Fibroblast of gingiva (primary cell): ENCODE results near the gene NR1D2.

Experiments
- DNase-seq: peaks from one replicate; pipeline ENCODE4 v3.0.0-alpha.2; 2011; ENCODE audit warnings: low read depth

Gene NR1D2

GRCh38 chr3:23966328-23966727 is 21.2 kb downstream of the NR1D2 start:
- peak; percentile 83 for DNase-seq

- peak; percentile 59 for DNase-seq
Observed at GRCh38 chr3:23968463-23969184, 23.5 kb downstream of the NR1D2 start.

- no peak for DNase-seq
Observed at GRCh38 chr3:23969393-23969792, 24.3 kb downstream of the NR1D2 start.

- no peak for DNase-seq
Observed at GRCh38 chr3:23971684-23972083, 26.6 kb downstream of the NR1D2 start.

GRCh38 chr3:23976555-23976954 is 31.5 kb downstream of the NR1D2 start:
- no peak for DNase-seq

- DNase-seq = no peak
Observed at GRCh38 chr3:23979569-23979968, 34.5 kb downstream of the NR1D2 start.

GRCh38 chr3:23981136-23981535 is 36.0 kb downstream of the NR1D2 start:
- no peak for DNase-seq

- DNase-seq = no peak
Observed at GRCh38 chr3:23981955-23982354, 36.9 kb downstream of the NR1D2 start.

GRCh38 chr3:23984934-23985333 is 39.8 kb downstream of the NR1D2 start:
- DNase-seq = no peak

- no peak for DNase-seq
Observed at GRCh38 chr3:23985747-23986544, 40.9 kb downstream of the NR1D2 start.

GRCh38 chr3:23987356-23987755 is 42.3 kb downstream of the NR1D2 start:
- DNase-seq = no peak

GRCh38 chr3:23991306-23991682 is 46.2 kb downstream of the NR1D2 start:
- DNase-seq = no peak

- DNase-seq = peak; percentile 40
Observed at GRCh38 chr3:23991683-23992628, 46.9 kb downstream of the NR1D2 start.

- no peak for DNase-seq
Observed at GRCh38 chr3:23993556-23994243, 48.6 kb downstream of the NR1D2 start.

- DNase-seq = no peak
Observed at GRCh38 chr3:23994244-23994569, 49.1 kb downstream of the NR1D2 start.

GRCh38 chr3:23995219-23995618 is 50.1 kb downstream of the NR1D2 start:
- no peak for DNase-seq

- DNase-seq = no peak
Observed at GRCh38 chr3:23996095-23996524, 51.0 kb downstream of the NR1D2 start.

- DNase-seq = peak; percentile 63
Observed at GRCh38 chr3:23999012-23999641, 54.0 kb downstream of the NR1D2 start.

GRCh38 chr3:24002129-24002528 is 57.0 kb downstream of the NR1D2 start:
- DNase-seq = no peak

- no peak for DNase-seq
Observed at GRCh38 chr3:24003466-24003865, 58.4 kb downstream of the NR1D2 start.

- no peak for DNase-seq
Observed at GRCh38 chr3:24004171-24004938, 59.3 kb downstream of the NR1D2 start.
